Measurements from ENCODE around the gene LPIN1. TPM values are rescaled to one million over a fixed set of nuclear protein-coding genes. Genes with fewer than 3 reads are reported as not detected.
A peak's percentile ranks its signal among the peaks of the same experiment; 100 is the strongest.

LPIN1 gene
- total RNA-seq, 1 donor from 2014 or later, result 38.3 TPM

GRCh38 chr2:11784747-11785610, 38.5 kb downstream of the LPIN1 start:
- DNase-seq, result peak; percentile 50

DNA sequence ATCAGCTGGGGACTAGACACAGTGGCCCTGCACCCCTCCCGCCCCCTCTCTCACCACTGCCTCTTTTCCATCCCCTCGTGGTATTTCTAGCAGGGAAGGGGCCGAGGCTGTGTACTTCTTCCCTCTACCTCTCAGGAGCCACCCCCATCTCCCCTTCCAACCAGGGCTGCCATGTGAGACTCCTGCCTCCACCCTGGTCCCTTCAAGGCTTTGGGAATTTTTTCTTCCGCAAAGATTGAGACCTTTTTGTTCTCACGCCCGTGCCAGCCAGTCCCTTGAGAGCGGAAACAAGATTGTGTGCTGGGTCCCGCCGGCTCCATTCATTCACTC, 39.1 kb downstream of the LPIN1 start:
- DNase-seq, result no peak

DNA sequence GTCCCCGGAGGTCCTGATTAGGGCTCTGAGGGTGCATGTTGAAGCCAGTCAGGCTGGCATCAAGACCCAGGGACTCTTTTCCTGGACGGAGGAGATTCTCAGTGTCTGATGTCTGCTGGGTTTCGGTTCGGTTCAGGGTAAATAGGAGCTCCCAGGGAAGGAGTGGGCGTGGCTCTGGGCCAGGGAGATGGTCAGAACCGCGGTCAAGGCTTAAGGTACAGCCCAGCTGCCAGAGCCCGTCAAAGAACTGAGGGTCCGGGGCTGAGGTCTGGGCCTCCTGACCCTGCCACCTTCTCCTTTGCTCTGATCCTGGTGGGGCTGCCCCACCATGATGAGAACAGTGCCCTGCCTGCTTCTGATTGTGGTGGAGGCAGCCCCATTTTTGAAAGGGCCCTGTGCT, 39.8 kb downstream of the LPIN1 start:
- DNase-seq, result no peak

DNA sequence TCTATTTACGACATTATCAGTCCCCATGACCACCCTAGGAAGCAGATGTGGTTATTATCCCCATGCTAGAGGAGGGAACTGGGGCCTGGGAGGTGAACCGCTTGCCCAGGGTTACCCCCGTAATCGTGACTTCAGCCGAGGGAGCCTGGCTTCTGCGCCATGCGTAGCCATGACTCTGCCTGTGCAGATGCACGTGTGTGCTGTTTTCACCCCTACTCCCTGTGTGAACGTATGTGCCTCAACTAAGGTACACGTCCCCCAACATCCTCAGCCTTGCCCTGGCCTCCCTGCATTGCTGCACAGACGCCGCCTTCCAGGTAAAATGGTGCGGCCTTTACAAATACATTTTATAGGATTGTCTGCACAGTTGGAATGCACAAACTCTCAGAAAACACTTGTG, 40.2 kb downstream of the LPIN1 start:
- no peak for DNase-seq

GRCh38 chr2:11787991-11788390, 41.6 kb downstream of the LPIN1 start:
- DNase-seq, result no peak

GRCh38 chr2:11788461-11789124, 42.2 kb downstream of the LPIN1 start:
- DNase-seq, result no peak

DNA sequence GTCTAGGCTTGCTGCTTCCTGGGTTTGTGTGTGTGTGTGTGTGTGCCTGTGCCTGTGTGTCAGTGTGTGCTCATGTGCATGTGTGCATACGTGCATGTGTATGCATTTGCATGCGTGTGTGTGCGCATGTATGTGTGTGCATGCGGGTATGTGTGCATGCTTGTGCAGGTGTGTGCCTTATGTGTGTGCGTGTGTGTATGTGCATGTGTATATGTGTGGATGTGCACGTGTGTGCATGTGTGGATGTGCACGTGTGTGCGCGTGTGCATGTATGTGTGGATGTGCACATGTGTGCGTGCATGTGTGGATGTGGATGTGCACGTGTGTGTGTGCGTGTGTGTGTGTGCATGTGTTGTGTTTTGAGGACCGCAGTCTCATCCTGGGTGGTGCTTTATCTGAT, 42.8 kb downstream of the LPIN1 start:
- DNase-seq, result no peak

- DNase-seq, result no peak
These were observed 43.8 kb downstream of the LPIN1 start for GRCh38 chr2:11790228-11790627.

DNA sequence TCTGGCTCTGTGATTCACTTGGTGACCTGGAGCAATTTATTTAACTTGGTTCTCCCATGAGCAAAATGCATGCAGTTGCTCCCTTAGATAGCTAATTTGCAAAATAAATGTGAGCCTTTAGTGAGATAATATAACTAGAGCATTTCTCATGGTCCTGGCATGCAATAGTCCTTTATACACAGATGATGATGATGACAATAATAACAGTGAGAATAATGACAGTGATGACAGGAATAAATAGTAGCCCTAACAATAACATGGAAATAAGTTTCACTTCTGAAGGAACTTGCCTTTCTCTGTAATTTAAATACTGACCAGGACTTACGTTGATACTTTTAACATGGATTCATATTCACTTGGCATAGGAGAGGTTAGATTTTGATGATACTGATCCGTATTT, 49.2 kb downstream of the LPIN1 start:
- peak; percentile 47 for DNase-seq

GRCh38 chr2:11796190-11797171, 50.0 kb downstream of the LPIN1 start:
- DNase-seq, result peak; percentile 92

- DNase-seq, result no peak
These were observed 51.4 kb downstream of the LPIN1 start for GRCh38 chr2:11797846-11798245.

GRCh38 chr2:11798701-11799435, 52.4 kb downstream of the LPIN1 start:
- DNase-seq, result peak; percentile 54

- DNase-seq, result no peak
These were observed 53.4 kb downstream of the LPIN1 start for GRCh38 chr2:11799826-11800225.

- DNase-seq, result peak; percentile 2
These were observed 56.4 kb downstream of the LPIN1 start for GRCh38 chr2:11802782-11803191.

GRCh38 chr2:11805024-11805423, 58.6 kb downstream of the LPIN1 start:
- DNase-seq, result no peak

DNA sequence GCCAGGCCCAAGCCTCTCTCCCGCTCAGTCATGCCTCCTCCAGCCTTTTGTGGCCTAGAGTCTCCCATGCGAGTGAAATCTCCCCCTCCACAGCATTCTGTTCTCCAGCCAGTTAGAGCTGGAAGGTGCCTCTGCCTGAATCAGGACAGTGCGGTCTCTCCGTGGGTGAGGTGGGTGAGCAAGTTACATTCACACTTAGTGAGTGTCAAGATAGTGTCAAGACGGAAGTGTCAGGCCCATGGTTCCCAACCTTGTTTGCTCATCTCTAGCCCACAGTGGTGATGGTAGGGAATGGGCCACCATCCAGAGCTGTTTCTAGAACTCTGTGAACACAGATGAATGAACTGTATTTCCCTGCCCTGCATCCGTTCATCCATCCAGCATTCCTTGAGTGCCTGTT, 59.5 kb downstream of the LPIN1 start:
- no peak for DNase-seq

- DNase-seq, result no peak
These were observed 61.0 kb downstream of the LPIN1 start for GRCh38 chr2:11807156-11808015.

DNA sequence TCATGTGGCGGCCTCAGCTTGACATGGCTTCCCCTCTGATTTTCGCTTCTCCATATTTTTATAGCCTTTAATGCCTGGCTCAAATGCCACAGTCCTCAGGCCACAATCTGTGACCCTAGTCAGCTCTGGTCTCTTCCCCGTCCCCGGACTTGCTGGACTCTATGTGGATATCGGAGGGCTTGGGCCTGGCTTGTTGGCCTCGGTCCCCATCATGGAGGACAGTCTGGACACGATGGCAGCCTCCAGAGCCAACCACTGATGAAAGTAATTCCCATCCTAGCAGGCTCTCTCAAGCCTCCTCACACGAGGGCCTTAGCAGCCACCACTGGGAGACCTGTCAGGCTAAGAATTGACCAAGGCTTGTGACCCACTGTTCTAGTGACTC, 61.6 kb downstream of the LPIN1 start:
- no peak for DNase-seq

- no peak for DNase-seq
These were observed 63.3 kb downstream of the LPIN1 start for GRCh38 chr2:11809586-11810236.

- no peak for DNase-seq
These were observed 64.0 kb downstream of the LPIN1 start for GRCh38 chr2:11810237-11810977.

All from skin of body (tissue), 2 donors.